Activated naive CD4-positive, alpha-beta T cell treated with anti-CD3 and anti-CD28 coated beads, Interleukin-2, amount 50 U/mL, for 24 hours (primary cell): ENCODE data around the gene SLC12A7.
"Not testable (repeated sequence)": the region's sequence is repeated elsewhere in the genome, so short reads cannot be mapped to it uniquely, and the experiment has no call there.

ENCODE experiments used
- H3K27ac Mint-ChIP-seq: one replicate; pipeline ENCODE4 v1.8.0; 2021; ENCODE audit warnings: mild to moderate bottlenecking, mixed read lengths
- H3K27me3 Mint-ChIP-seq: one replicate; pipeline ENCODE4 v1.8.0; 2021; ENCODE audit warnings: mixed read lengths
- H3K36me3 Mint-ChIP-seq: one replicate; pipeline ENCODE4 v1.8.0; 2021; ENCODE audit warnings: mixed read lengths
- H3K4me1 Mint-ChIP-seq: one replicate; pipeline ENCODE4 v1.8.0; 2021; ENCODE audit warnings: mixed read lengths
- H3K4me3 Mint-ChIP-seq: one replicate; pipeline ENCODE4 v1.8.0; 2021; ENCODE audit warnings: mild to moderate bottlenecking, mixed read lengths
- H3K9me3 Mint-ChIP-seq: one replicate; pipeline ENCODE4 v1.8.0; 2021; ENCODE audit warnings: mixed read lengths

SLC12A7 gene

GRCh38 chr5:1087428-1087827 lies 24.4 kb downstream of the SLC12A7 start:
- no peaks in the 10 kb centered on the region for H3K9me3 Mint-ChIP-seq
- H3K27me3 Mint-ChIP-seq, result no peaks in the 10 kb centered on the region
- H3K4me1 Mint-ChIP-seq, result no peaks in the 10 kb centered on the region
- H3K36me3 Mint-ChIP-seq, result no peaks in the 10 kb centered on the region
- no peak overlapping the region for H3K27ac Mint-ChIP-seq
- no peak overlapping the region for H3K4me3 Mint-ChIP-seq

GRCh38 chr5:1086871-1087270 lies 25.0 kb downstream of the SLC12A7 start:
- Mint-ChIP-seq H3K27ac (no peak overlapping the region), H3K27me3 (no peaks in the 10 kb centered on the region), H3K36me3 (no peaks in the 10 kb centered on the region), H3K9me3 (no peaks in the 10 kb centered on the region), H3K4me1 (no peaks in the 10 kb centered on the region), H3K4me3 (no peak overlapping the region)

GRCh38 chr5:1086137-1086536 lies 25.7 kb downstream of the SLC12A7 start:
- Mint-ChIP-seq H3K36me3 (no peaks in the 10 kb centered on the region), H3K4me1 (no peaks in the 10 kb centered on the region), H3K9me3 (no peaks in the 10 kb centered on the region), H3K27ac (no peak overlapping the region), H3K27me3 (no peaks in the 10 kb centered on the region), H3K4me3 (no peak overlapping the region)

GRCh38 chr5:1085391-1085790 lies 26.5 kb downstream of the SLC12A7 start:
- Mint-ChIP-seq H3K27me3 (no peaks in the 10 kb centered on the region), H3K4me1 (no peaks in the 10 kb centered on the region), H3K36me3 (no peaks in the 10 kb centered on the region), H3K27ac (no peak overlapping the region), H3K9me3 (no peaks in the 10 kb centered on the region), H3K4me3 (no peak overlapping the region)

- Mint-ChIP-seq H3K4me3 (no peak overlapping the region), H3K27me3 (no peaks in the 10 kb centered on the region), H3K4me1 (no peaks in the 10 kb centered on the region), H3K36me3 (no peaks in the 10 kb centered on the region), H3K27ac (peak overlapping the region; percentile 59), H3K9me3 (no peaks in the 10 kb centered on the region)
Measured at GRCh38 chr5:1083823-1084605, 27.8 kb downstream of the SLC12A7 start.

GRCh38 chr5:1083026-1083425 lies 28.8 kb downstream of the SLC12A7 start:
- not testable (repeated sequence) for H3K36me3 Mint-ChIP-seq, H3K27me3 Mint-ChIP-seq, H3K4me3 Mint-ChIP-seq, H3K4me1 Mint-ChIP-seq, H3K27ac Mint-ChIP-seq, H3K9me3 Mint-ChIP-seq

- no peaks in the 10 kb centered on the region for H3K4me1 Mint-ChIP-seq
- H3K27me3 Mint-ChIP-seq, result no peaks in the 10 kb centered on the region
- H3K4me3 Mint-ChIP-seq, result no peak overlapping the region
- no peaks in the 10 kb centered on the region for H3K36me3 Mint-ChIP-seq
- H3K9me3 Mint-ChIP-seq, result no peaks in the 10 kb centered on the region
- H3K27ac Mint-ChIP-seq, result peak overlapping the region; percentile 51
Measured at GRCh38 chr5:1081519-1081918, 30.3 kb downstream of the SLC12A7 start.

GRCh38 chr5:1080432-1080831 lies 31.4 kb downstream of the SLC12A7 start:
- H3K9me3 Mint-ChIP-seq, result no peaks in the 10 kb centered on the region
- H3K4me3 Mint-ChIP-seq, result no peak overlapping the region
- H3K4me1 Mint-ChIP-seq, result no peaks in the 10 kb centered on the region
- H3K36me3 Mint-ChIP-seq, result peaks cover 2% of the 10 kb centered on the region
- peak overlapping the region; percentile 30 for H3K27ac Mint-ChIP-seq
- no peaks in the 10 kb centered on the region for H3K27me3 Mint-ChIP-seq

GRCh38 chr5:1079961-1080360 lies 31.9 kb downstream of the SLC12A7 start:
- Mint-ChIP-seq H3K9me3 (no peaks in the 10 kb centered on the region), H3K27me3 (no peaks in the 10 kb centered on the region), H3K4me3 (no peak overlapping the region), H3K36me3 (peaks cover 2% of the 10 kb centered on the region), H3K27ac (no peak overlapping the region), H3K4me1 (no peaks in the 10 kb centered on the region)

GRCh38 chr5:1079486-1079885 lies 32.4 kb downstream of the SLC12A7 start:
- Mint-ChIP-seq H3K4me3 (no peak overlapping the region), H3K4me1 (no peaks in the 10 kb centered on the region), H3K27ac (no peak overlapping the region), H3K36me3 (peaks cover 2% of the 10 kb centered on the region), H3K9me3 (no peaks in the 10 kb centered on the region), H3K27me3 (no peaks in the 10 kb centered on the region)

- no peaks in the 10 kb centered on the region for H3K27me3 Mint-ChIP-seq
- peaks cover 2% of the 10 kb centered on the region for H3K36me3 Mint-ChIP-seq
- no peak overlapping the region for H3K4me3 Mint-ChIP-seq
- no peak overlapping the region for H3K27ac Mint-ChIP-seq
- no peaks in the 10 kb centered on the region for H3K4me1 Mint-ChIP-seq
- no peaks in the 10 kb centered on the region for H3K9me3 Mint-ChIP-seq
Measured at GRCh38 chr5:1078851-1079250, 33.0 kb downstream of the SLC12A7 start.

- H3K9me3 Mint-ChIP-seq, result no peaks in the 10 kb centered on the region
- no peak overlapping the region for H3K4me3 Mint-ChIP-seq
- no peak overlapping the region for H3K27ac Mint-ChIP-seq
- H3K4me1 Mint-ChIP-seq, result no peaks in the 10 kb centered on the region
- no peaks in the 10 kb centered on the region for H3K27me3 Mint-ChIP-seq
- H3K36me3 Mint-ChIP-seq, result peaks cover 2% of the 10 kb centered on the region
Measured at GRCh38 chr5:1078206-1078605, 33.7 kb downstream of the SLC12A7 start.

GRCh38 chr5:1077491-1078020 lies 34.3 kb downstream of the SLC12A7 start:
- Mint-ChIP-seq H3K27ac (no peak overlapping the region), H3K9me3 (no peaks in the 10 kb centered on the region), H3K27me3 (no peaks in the 10 kb centered on the region), H3K36me3 (peaks cover 2% of the 10 kb centered on the region), H3K4me1 (no peaks in the 10 kb centered on the region), H3K4me3 (no peak overlapping the region)

- H3K4me1 Mint-ChIP-seq, result no peaks in the 10 kb centered on the region
- no peaks in the 10 kb centered on the region for H3K27me3 Mint-ChIP-seq
- H3K9me3 Mint-ChIP-seq, result no peaks in the 10 kb centered on the region
- H3K27ac Mint-ChIP-seq, result no peak overlapping the region
- peaks cover 2% of the 10 kb centered on the region for H3K36me3 Mint-ChIP-seq
- no peak overlapping the region for H3K4me3 Mint-ChIP-seq
Measured at GRCh38 chr5:1077026-1077425, 34.8 kb downstream of the SLC12A7 start.

GRCh38 chr5:1076406-1076805 lies 35.5 kb downstream of the SLC12A7 start:
- H3K27me3 Mint-ChIP-seq, result no peaks in the 10 kb centered on the region
- H3K4me3 Mint-ChIP-seq, result no peak overlapping the region
- peaks cover 2% of the 10 kb centered on the region for H3K36me3 Mint-ChIP-seq
- no peak overlapping the region for H3K27ac Mint-ChIP-seq
- H3K9me3 Mint-ChIP-seq, result no peaks in the 10 kb centered on the region
- H3K4me1 Mint-ChIP-seq, result no peaks in the 10 kb centered on the region

- Mint-ChIP-seq H3K4me1 (no peaks in the 10 kb centered on the region), H3K9me3 (no peaks in the 10 kb centered on the region), H3K27ac (no peak overlapping the region), H3K4me3 (no peak overlapping the region), H3K36me3 (peaks cover 2% of the 10 kb centered on the region), H3K27me3 (no peaks in the 10 kb centered on the region)
Measured at GRCh38 chr5:1075931-1076330, 35.9 kb downstream of the SLC12A7 start.

- Mint-ChIP-seq H3K4me1 (no peaks in the 10 kb centered on the region), H3K4me3 (no peak overlapping the region), H3K27ac (no peak overlapping the region), H3K36me3 (peaks cover 2% of the 10 kb centered on the region), H3K9me3 (no peaks in the 10 kb centered on the region), H3K27me3 (no peaks in the 10 kb centered on the region)
Measured at GRCh38 chr5:1075555-1075881, 36.3 kb downstream of the SLC12A7 start.
